ENCODE results near the gene ZNF302. TPM values are rescaled to one million over a fixed set of nuclear protein-coding genes. Genes with fewer than 3 reads are reported as not detected.
A peak's percentile ranks its signal among the peaks of the same experiment; 100 is the strongest.
"Not testable (repeated sequence)": the region's sequence is repeated elsewhere in the genome, so short reads cannot be mapped to it uniquely, and the experiment has no call there.

The ZNF302 gene
- total RNA-seq, 2 experiments from 2014 or later, result 23.9 to 26.9 TPM

DNA sequence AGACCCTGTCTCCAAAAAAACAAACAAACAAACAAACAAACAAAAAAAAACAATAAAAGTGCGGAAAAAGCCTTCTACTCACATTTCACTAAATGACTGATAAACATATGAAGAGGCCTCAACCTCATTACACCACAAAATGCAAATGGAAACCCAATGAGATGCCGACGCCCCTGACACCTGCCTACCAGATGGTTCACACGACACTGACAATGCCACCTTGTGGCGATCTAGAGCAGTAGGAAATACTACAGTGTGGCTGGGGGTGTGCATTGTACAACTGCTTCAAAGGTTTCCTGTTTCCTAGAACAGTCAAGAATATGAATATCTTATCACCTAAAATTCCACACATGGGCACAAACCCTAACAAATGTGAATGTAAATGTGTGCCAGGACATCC, 14.6 kb upstream of the ZNF302 start:
- TF ChIP-seq EZH2phosphoT487 (IDR thresholded peaks at IDR 0.05; ENCODE audit: borderline replicate concordance, low read depth, low read length), result no peak
- TF ChIP-seq, protein P1, sequence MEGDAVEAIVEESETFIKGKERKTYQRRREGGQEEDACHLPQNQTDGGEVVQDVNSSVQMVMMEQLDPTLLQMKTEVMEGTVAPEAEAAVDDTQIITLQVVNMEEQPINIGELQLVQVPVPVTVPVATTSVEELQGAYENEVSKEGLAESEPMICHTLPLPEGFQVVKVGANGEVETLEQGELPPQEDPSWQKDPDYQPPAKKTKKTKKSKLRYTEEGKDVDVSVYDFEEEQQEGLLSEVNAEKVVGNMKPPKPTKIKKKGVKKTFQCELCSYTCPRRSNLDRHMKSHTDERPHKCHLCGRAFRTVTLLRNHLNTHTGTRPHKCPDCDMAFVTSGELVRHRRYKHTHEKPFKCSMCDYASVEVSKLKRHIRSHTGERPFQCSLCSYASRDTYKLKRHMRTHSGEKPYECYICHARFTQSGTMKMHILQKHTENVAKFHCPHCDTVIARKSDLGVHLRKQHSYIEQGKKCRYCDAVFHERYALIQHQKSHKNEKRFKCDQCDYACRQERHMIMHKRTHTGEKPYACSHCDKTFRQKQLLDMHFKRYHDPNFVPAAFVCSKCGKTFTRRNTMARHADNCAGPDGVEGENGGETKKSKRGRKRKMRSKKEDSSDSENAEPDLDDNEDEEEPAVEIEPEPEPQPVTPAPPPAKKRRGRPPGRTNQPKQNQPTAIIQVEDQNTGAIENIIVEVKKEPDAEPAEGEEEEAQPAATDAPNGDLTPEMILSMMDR (conservative IDR thresholded peaks at IDR 0.05; ENCODE audit: low read length), result peak; percentile 81
- intact Hi-C loops (cut with micrococcal nuclease; ENCODE audit: unreplicated experiment), result no loop called here

DNA sequence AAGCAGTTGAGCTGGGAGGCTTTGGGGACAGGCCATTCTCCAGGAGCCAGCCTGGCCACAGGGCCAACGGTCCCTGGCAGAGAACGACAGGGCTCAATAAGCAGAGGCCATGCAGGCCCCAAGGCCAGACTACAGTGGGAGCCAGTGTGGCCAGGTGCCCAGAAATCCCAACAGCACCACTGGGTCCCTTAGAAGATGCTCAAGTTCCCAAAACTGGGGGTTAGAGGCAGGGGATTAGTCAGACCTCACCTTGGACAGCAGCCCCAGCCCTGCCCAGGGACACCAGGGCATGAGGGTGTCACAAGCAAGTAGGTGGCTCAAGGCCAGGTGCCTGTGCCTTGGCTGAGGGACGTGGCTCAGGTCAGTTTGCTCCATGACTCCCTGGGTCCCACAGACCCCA, 13.3 kb upstream of the ZNF302 start:
- ChIA-PET POLR2A (interaction anchor here (1.2 kb wide), 1 partner anchor 13 kb away, joined by 3 read pairs; the partner anchor contains the start of gene ZNF302), CTCF (ENCODE audit: unreplicated experiment) (no interaction called here)
- H3K9me3 ChIP-seq (ENCODE audit: low read length), result no peaks in the 10 kb centered on the region
- BruUV-seq (replicated peaks), result no TSS peak
- no peak overlapping the region for H3K27ac ChIP-seq (ENCODE audit: low read depth, low read length, poor library complexity, severe bottlenecking)
- TF ChIP-seq, protein P1 (conservative IDR thresholded peaks at IDR 0.05; ENCODE audit: low read length), result no peak
- TF ChIP-seq EZH2phosphoT487 (IDR thresholded peaks at IDR 0.05; ENCODE audit: borderline replicate concordance, low read depth, low read length), result no peak
- no peak for DNase-seq (ENCODE audit: low spot score)
- no peaks in the 10 kb centered on the region for H3K9me2 ChIP-seq (ENCODE audit: insufficient read depth, low read length)
- intact Hi-C loops (cut with micrococcal nuclease; ENCODE audit: unreplicated experiment), result no loop called here
- no peaks in the 10 kb centered on the region for H3K79me2 ChIP-seq (ENCODE audit: insufficient read depth, low read depth, low read length)
- no peak overlapping the region for H3K4me2 ChIP-seq (ENCODE audit: low read length)
- H3K4me1 ChIP-seq (ENCODE audit: insufficient read depth, low read length, poor library complexity, severe bottlenecking), result no peaks in the 10 kb centered on the region
- no peaks in the 10 kb centered on the region for H3K36me3 ChIP-seq (ENCODE audit: insufficient read depth, low read length)
- H3K4me3 ChIP-seq (ENCODE audit: low read depth, low read length, poor library complexity, severe bottlenecking), result no peak overlapping the region
- no peak overlapping the region for H2AFZ ChIP-seq (ENCODE audit: low read length)
- no peaks in the 10 kb centered on the region for H4K20me1 ChIP-seq (ENCODE audit: insufficient read depth, low read length)

More for the DNA sequence above, 14.6 kb upstream of the ZNF302 start:
- no peak overlapping the region for H2AFZ ChIP-seq (ENCODE audit: low read length)
- H4K20me1 ChIP-seq (ENCODE audit: insufficient read depth, low read length), result no peaks in the 10 kb centered on the region
- H3K4me3 ChIP-seq (ENCODE audit: low read depth, low read length, poor library complexity, severe bottlenecking), result no peak overlapping the region
- BruUV-seq (replicated peaks), result no TSS peak
- ChIA-PET POLR2A (interaction anchor here (1.6 kb wide), 1 partner anchor 14 kb away, joined by 4 read pairs; the partner anchor contains the start of gene ZNF302), CTCF (ENCODE audit: unreplicated experiment) (no interaction called here)
- no peaks in the 10 kb centered on the region for H3K36me3 ChIP-seq (ENCODE audit: insufficient read depth, low read length)
- no peaks in the 10 kb centered on the region for H3K9me2 ChIP-seq (ENCODE audit: insufficient read depth, low read length)
- DNase-seq (ENCODE audit: low spot score), result peak; percentile 74
- H3K4me1 ChIP-seq (ENCODE audit: insufficient read depth, low read length, poor library complexity, severe bottlenecking), result no peaks in the 10 kb centered on the region
- H3K4me2 ChIP-seq (ENCODE audit: low read length), result no peak overlapping the region
- H3K27ac ChIP-seq (ENCODE audit: low read depth, low read length, poor library complexity, severe bottlenecking), result no peak overlapping the region
- H3K9me3 ChIP-seq (ENCODE audit: low read length), result no peaks in the 10 kb centered on the region
- no peaks in the 10 kb centered on the region for H3K79me2 ChIP-seq (ENCODE audit: insufficient read depth, low read depth, low read length)

DNA sequence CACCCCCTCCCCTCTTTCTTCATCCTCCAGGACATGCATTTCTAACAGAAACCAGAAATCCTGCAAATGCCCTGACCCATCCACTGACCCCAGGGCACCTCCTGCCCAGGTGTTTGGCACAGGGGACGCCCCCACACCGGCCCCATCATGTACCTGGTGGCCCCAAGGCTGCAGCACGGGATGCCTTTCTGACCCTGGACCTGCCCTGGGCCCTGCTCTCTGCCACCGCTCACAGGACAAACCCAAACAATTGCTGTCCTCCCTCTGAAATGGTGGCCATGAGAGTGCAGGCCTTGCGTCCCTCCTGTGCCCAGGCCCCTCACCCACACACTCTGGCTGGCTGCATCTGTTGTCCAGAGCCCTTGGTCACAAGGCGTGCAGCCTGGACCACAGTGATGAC, 12.6 kb upstream of the ZNF302 start:
- Histone ChIP-seq H3K4me1 (ENCODE audit: insufficient read depth, low read length, poor library complexity, severe bottlenecking) (no peaks in the 10 kb centered on the region), H3K4me3 (ENCODE audit: low read depth, low read length, poor library complexity, severe bottlenecking) (no peak overlapping the region), H4K20me1 (ENCODE audit: insufficient read depth, low read length) (no peaks in the 10 kb centered on the region), H3K9me2 (ENCODE audit: insufficient read depth, low read length) (no peaks in the 10 kb centered on the region), H3K79me2 (ENCODE audit: insufficient read depth, low read depth, low read length) (no peaks in the 10 kb centered on the region), H3K27ac (ENCODE audit: low read depth, low read length, poor library complexity, severe bottlenecking) (no peak overlapping the region), H3K9me3 (ENCODE audit: low read length) (no peaks in the 10 kb centered on the region), H3K4me2 (ENCODE audit: low read length) (no peak overlapping the region), H2AFZ (ENCODE audit: low read length) (no peak overlapping the region), H3K36me3 (ENCODE audit: insufficient read depth, low read length) (no peaks in the 10 kb centered on the region)
- POLR2A ChIA-PET, result interaction anchor here (1.2 kb wide), 1 partner anchor 13 kb away, joined by 3 read pairs; the partner anchor contains the start of gene ZNF302
- DNase-seq (ENCODE audit: low spot score), result no peak
- intact Hi-C loops (cut with micrococcal nuclease; ENCODE audit: unreplicated experiment), result no loop called here
- BruUV-seq (replicated peaks), result no TSS peak
- CTCF ChIA-PET (ENCODE audit: unreplicated experiment), result no interaction called here
- TF ChIP-seq EZH2phosphoT487 (IDR thresholded peaks at IDR 0.05; ENCODE audit: borderline replicate concordance, low read depth, low read length), result no peak
- TF ChIP-seq, protein P1 (conservative IDR thresholded peaks at IDR 0.05; ENCODE audit: low read length), result no peak

DNA sequence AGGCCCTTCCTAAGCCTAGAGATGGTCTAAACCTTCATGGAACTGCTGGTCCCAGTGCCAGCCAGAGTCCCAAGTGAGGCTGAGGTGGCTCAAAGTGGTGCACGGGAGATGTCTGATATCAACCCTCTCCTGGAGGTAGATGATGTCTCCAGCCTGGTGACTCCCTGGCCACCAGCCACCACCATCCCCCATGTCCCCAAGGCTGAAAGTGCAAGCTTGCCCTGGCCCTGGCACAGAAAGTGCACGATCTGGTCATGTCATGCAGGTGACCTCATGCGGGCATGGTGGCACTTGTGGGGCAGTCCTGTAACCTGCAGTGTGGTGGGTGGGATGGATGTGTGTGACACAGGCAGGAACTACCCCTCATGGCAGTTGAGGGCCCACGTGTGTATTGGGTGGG, 12.2 kb upstream of the ZNF302 start:
- H3K27ac ChIP-seq (ENCODE audit: low read depth, low read length, poor library complexity, severe bottlenecking); H3K4me3 ChIP-seq (ENCODE audit: low read depth, low read length, poor library complexity, severe bottlenecking); H3K4me2 ChIP-seq (ENCODE audit: low read length); CTCF ChIA-PET (ENCODE audit: unreplicated experiment); H3K9me3 ChIP-seq (ENCODE audit: low read length); H4K20me1 ChIP-seq (ENCODE audit: insufficient read depth, low read length); H3K36me3 ChIP-seq (ENCODE audit: insufficient read depth, low read length); BruUV-seq (replicated peaks); H3K79me2 ChIP-seq (ENCODE audit: insufficient read depth, low read depth, low read length); H3K9me2 ChIP-seq (ENCODE audit: insufficient read depth, low read length); H3K4me1 ChIP-seq (ENCODE audit: insufficient read depth, low read length, poor library complexity, severe bottlenecking); DNase-seq (ENCODE audit: low spot score); intact Hi-C loops (cut with micrococcal nuclease; ENCODE audit: unreplicated experiment); H2AFZ ChIP-seq (ENCODE audit: low read length): not testable (repeated sequence)
- POLR2A ChIA-PET, result interaction anchor here (1.2 kb wide), 1 partner anchor 12 kb away, joined by 3 read pairs; the partner anchor contains the start of gene ZNF302
